PC-3 (cell line): Measurements from ENCODE around the gene PPM1D. TPM values are rescaled to one million over a fixed set of nuclear protein-coding genes. Genes with fewer than 3 reads are reported as not detected.
"Not testable (repeated sequence)": the region's sequence is repeated elsewhere in the genome, so short reads cannot be mapped to it uniquely, and the experiment has no call there.

ENCODE experiments used
- ATAC-seq: fragments of 200-7000 bp; cut with Tn5 transposase; 2 replicates; pipeline ENCODE4 v1.9.1; 2020; ENCODE audit warnings: mild to moderate bottlenecking, moderate library complexity
- BruUV-seq: library from RNA; stranded (reverse); fragments of 400-500 nt; replicated peaks from 2 replicates; lab custom pipeline; 2021; lab: Mats Ljungman, UMichigan
- CTCF ChIA-PET: fragments of 300-600 bp; sonication (Branson Sonifier 250); formaldehyde crosslinking; loops from one replicate; lab custom pipeline; 2022; ENCODE audit warnings: antibody characterized with exemption; lab: Charles Lee
- POLR2A ChIA-PET: fragments of 300-600 bp; sonication (Branson Sonifier 250); formaldehyde crosslinking; loops from one replicate; lab custom pipeline; 2022; ENCODE audit warnings: antibody characterized with exemption; ENCODE audit not compliant: unreplicated experiment; lab: Charles Lee
- DNase-seq: peaks from one replicate; pipeline ENCODE4 v3.0.0-alpha.2; 2015
- H2AFZ ChIP-seq: fragments of 300-600 bp; sonication (generic); 2 replicates; pipeline ENCODE4 v1.6.0; 2016; ENCODE audit warnings: antibody characterized with exemption, low read length
- H3F3A ChIP-seq: fragments of 300-600 bp; sonication (generic); one replicate; pipeline ENCODE4 v1.6.0; 2017; ENCODE audit warnings: antibody characterized with exemption, low read length, control low read depth, mild to moderate bottlenecking; ENCODE audit not compliant: unreplicated experiment
- H3K27ac ChIP-seq: fragments of 300-600 bp; sonication (generic); 2 replicates; pipeline ENCODE4 v1.5.1; 2016; ENCODE audit warnings: mild to moderate bottlenecking, low read length
- H3K27me3 ChIP-seq: fragments of 300-600 bp; sonication (generic); 2 replicates; pipeline ENCODE4 v1.6.1; 2016; ENCODE audit warnings: low read length, mixed read lengths
- H3K36me3 ChIP-seq: fragments of 300-600 bp; sonication (generic); 2 replicates; pipeline ENCODE4 v1.6.1; 2016; ENCODE audit warnings: low read depth, mixed run types, low read length, mixed read lengths
- H3K4me1 ChIP-seq: fragments of 300-600 bp; sonication (generic); 2 replicates; pipeline ENCODE4 v1.5.1; 2016; ENCODE audit warnings: low read length; ENCODE audit not compliant: insufficient read depth
- H3K4me2 ChIP-seq: fragments of 300-600 bp; sonication (generic); 2 replicates; pipeline ENCODE4 v1.6.0; 2016; ENCODE audit warnings: low read length
- H3K4me3 ChIP-seq: fragments of 300-600 bp; sonication (generic); 2 replicates; pipeline ENCODE4 v1.5.1; 2016; ENCODE audit warnings: mild to moderate bottlenecking, low read length, mixed read lengths
- H3K79me2 ChIP-seq: fragments of 300-600 bp; sonication (generic); 2 replicates; pipeline ENCODE4 v1.6.1; 2017; ENCODE audit warnings: low read length, mixed read lengths
- H3K9ac ChIP-seq: fragments of 300-600 bp; sonication (generic); 2 replicates; pipeline ENCODE4 v1.6.0; 2016; ENCODE audit warnings: mild to moderate bottlenecking, low read length
- H3K9me2 ChIP-seq: fragments of 300-600 bp; sonication (generic); replicated peaks from 2 replicates; pipeline ENCODE4 v1.6.1; 2016; ENCODE audit warnings: mixed run types, low read length, mixed read lengths
- H3K9me3 ChIP-seq: fragments of 300-600 bp; sonication (generic); 2 replicates; pipeline ENCODE4 v1.6.1; 2016; ENCODE audit warnings: low read length, mixed read lengths
- H4K20me1 ChIP-seq: fragments of 300-600 bp; sonication (generic); 2 replicates; pipeline ENCODE4 v1.6.1; 2016; ENCODE audit warnings: low read length, mixed read lengths
- CTCF ChIP-seq: fragments of 300-600 bp; sonication (generic); conservative IDR thresholded peaks from 2 replicates; pipeline ENCODE4 v1.5.1; 2017; ENCODE audit warnings: antibody characterized with exemption, low read depth, mild to moderate bottlenecking, low read length
- EZH2 ChIP-seq: fragments of 300-600 bp; sonication (generic); IDR thresholded peaks from one replicate; pipeline ENCODE4 v1.6.1; 2017; ENCODE audit warnings: antibody characterized with exemption, mild to moderate bottlenecking, low read length; ENCODE audit not compliant: unreplicated experiment
- EZH2phosphoT487 ChIP-seq: fragments of 300-600 bp; sonication (generic); IDR thresholded peaks from 2 replicates; pipeline ENCODE4 v1.6.1; 2018; ENCODE audit warnings: mild to moderate bottlenecking, antibody characterized with exemption, low read length, borderline replicate concordance
- intact Hi-C: fragments of 100-400 bp; cut with micrococcal nuclease; formaldehyde crosslinking; loops from 2 replicates; pipeline ENCODE4 v1.9.0; 2023
- total RNA-seq: library from RNA; depleted of rRNA; stranded (reverse); fragments of >200 nt; gene quantifications from 2 replicates; pipeline ENCODE4 v1.2.3, GENCODE V29; 2014

PPM1D gene
- total RNA-seq, 1 experiment from 2014 or later = 8.2 TPM

GRCh38 chr17:60590070-60590469 lies 9.9 kb upstream of the PPM1D start:
- Histone ChIP-seq H3K9me2 (no peaks in the 10 kb centered on the region), H3K4me2 (no peak overlapping the region), H2AFZ (no peak overlapping the region), H3K27me3 (no peaks in the 10 kb centered on the region), H3K4me1 (no peaks in the 10 kb centered on the region), H3K27ac (no peak overlapping the region), H3K79me2 (no peaks in the 10 kb centered on the region), H3K9ac (no peak overlapping the region), H3K36me3 (no peaks in the 10 kb centered on the region), H3K9me3 (no peaks in the 10 kb centered on the region), H3K4me3 (no peak overlapping the region), H4K20me1 (no peaks in the 10 kb centered on the region), H3F3A (no peaks in the 10 kb centered on the region)
- intact Hi-C loops = no loop called here
- no peak for ATAC-seq
- no peak for DNase-seq
- ChIA-PET POLR2A (no interaction called here), CTCF (interaction anchor here (0.6 kb wide), 2 partner anchors 9 to 89 kb away, joined by 3 to 4 read pairs; no protein-coding TSS in a partner anchor)
- BruUV-seq = no TSS peak
- TF ChIP-seq CTCF (no peak), EZH2 (no peak), EZH2phosphoT487 (no peak)

- intact Hi-C loops = no loop called here
- no TSS peak for BruUV-seq
- no peaks in the 10 kb centered on the region for H4K20me1 ChIP-seq
- no peaks in the 10 kb centered on the region for H3F3A ChIP-seq
- DNase-seq (no peak), ATAC-seq (no peak)
- H3K4me1 ChIP-seq = no peaks in the 10 kb centered on the region
- H3K9ac ChIP-seq = no peak overlapping the region
- H3K36me3 ChIP-seq = no peaks in the 10 kb centered on the region
- ChIA-PET CTCF (no interaction called here), POLR2A (no interaction called here)
- H3K4me3 ChIP-seq = no peak overlapping the region
- H3K9me2 ChIP-seq = no peaks in the 10 kb centered on the region
- H3K27me3 ChIP-seq = no peaks in the 10 kb centered on the region
- TF ChIP-seq EZH2 (no peak), CTCF (no peak), EZH2phosphoT487 (no peak)
- H3K79me2 ChIP-seq = no peaks in the 10 kb centered on the region
- no peaks in the 10 kb centered on the region for H3K9me3 ChIP-seq
- no peak overlapping the region for H3K4me2 ChIP-seq
- H2AFZ ChIP-seq = no peak overlapping the region
- no peak overlapping the region for H3K27ac ChIP-seq
These were observed 7.2 kb upstream of the PPM1D start for GRCh38 chr17:60592750-60593149.

GRCh38 chr17:60593441-60594036 lies 6.5 kb upstream of the PPM1D start:
- POLR2A ChIA-PET = interaction anchor here (0.6 kb wide), 1 partner anchor 931 kb away, joined by 3 read pairs; no protein-coding TSS in a partner anchor
- H4K20me1 ChIP-seq, H3K9me3 ChIP-seq, H3K27me3 ChIP-seq, ATAC-seq, H3K4me3 ChIP-seq, H3F3A ChIP-seq, H3K4me1 ChIP-seq, intact Hi-C loops, H3K9me2 ChIP-seq, H3K9ac ChIP-seq, H3K36me3 ChIP-seq, H3K4me2 ChIP-seq, H3K27ac ChIP-seq, H3K79me2 ChIP-seq, H2AFZ ChIP-seq, BruUV-seq: not testable (repeated sequence)
- DNase-seq = peak; percentile 21
- CTCF ChIA-PET = interaction anchor here (0.6 kb wide), 1 partner anchor 152 kb away, joined by 7 read pairs; no protein-coding TSS in a partner anchor

- H2AFZ ChIP-seq, intact Hi-C loops, H3K9me3 ChIP-seq, H3K27ac ChIP-seq, H3K79me2 ChIP-seq, POLR2A ChIA-PET, ATAC-seq, H3K9me2 ChIP-seq, DNase-seq, H3F3A ChIP-seq, H4K20me1 ChIP-seq, BruUV-seq, H3K4me3 ChIP-seq, H3K4me2 ChIP-seq, H3K27me3 ChIP-seq, H3K4me1 ChIP-seq, H3K36me3 ChIP-seq, H3K9ac ChIP-seq: not testable (repeated sequence)
- CTCF ChIA-PET = interaction anchor here (0.6 to 0.7 kb wide), 2 partner anchors 11 to 151 kb away, joined by 4 to 7 read pairs; no protein-coding TSS in a partner anchor
These were observed 5.8 kb upstream of the PPM1D start for GRCh38 chr17:60594170-60594569.
